RWPE2 (cell line): ENCODE data around the gene KIF21A.

Experiments used
- ATAC-seq: fragments of 200-7000 bp; cut with Tn5 transposase; 3 replicates; pipeline ENCODE4 v1.9.1; 2021; ENCODE audit warnings: low read depth
- DNase-seq: peaks from one replicate; pipeline ENCODE4 v3.0.0-alpha.2; 2020; ENCODE audit warnings: low spot score
- H3K27ac ChIP-seq: fragments of 450-650 bp; 2 replicates; pipeline ENCODE4 v1.5.1; 2017; ENCODE audit warnings: mild to moderate bottlenecking; ENCODE audit not compliant: poor library complexity, severe bottlenecking
- H3K27me3 ChIP-seq: fragments of 250-450 bp; sonication (Bioruptor Pico); 2 replicates; pipeline ENCODE4 v1.5.1; 2021; ENCODE audit warnings: mild to moderate bottlenecking, moderate library complexity; ENCODE audit not compliant: insufficient read depth, poor library complexity, severe bottlenecking
- H3K36me3 ChIP-seq: fragments of 250-450 bp; sonication (Bioruptor Pico); 2 replicates; pipeline ENCODE4 v1.5.1; 2020; ENCODE audit warnings: low read depth, mild to moderate bottlenecking, moderate library complexity
- H3K4me1 ChIP-seq: fragments of 250-450 bp; sonication (Bioruptor Pico); 2 replicates; pipeline ENCODE4 v1.5.1; 2021; ENCODE audit warnings: mild to moderate bottlenecking, moderate library complexity; ENCODE audit not compliant: insufficient read depth, poor library complexity, severe bottlenecking
- H3K4me3 ChIP-seq: fragments of 250-450 bp; sonication (Bioruptor Pico); 2 replicates; pipeline ENCODE4 v1.5.1; 2021; ENCODE audit warnings: mild to moderate bottlenecking, moderate library complexity; ENCODE audit not compliant: severe bottlenecking
- H3K9me3 ChIP-seq: fragments of 250-450 bp; sonication (Bioruptor Pico); 2 replicates; pipeline ENCODE4 v1.5.1; 2021; ENCODE audit warnings: mild to moderate bottlenecking, moderate library complexity; ENCODE audit not compliant: severe bottlenecking
- CTCF ChIP-seq: fragments of 450-650 bp; IDR thresholded peaks from one replicate; pipeline ENCODE4 v1.5.1; 2017; ENCODE audit warnings: mild to moderate bottlenecking, moderate library complexity; ENCODE audit not compliant: poor library complexity, severe bottlenecking

Gene KIF21A

GRCh38 chr12:39442831-39443080 lies 164 bp downstream of the KIF21A start:
- no peak for TF ChIP-seq CTCF
- Histone ChIP-seq H3K9me3 (no peaks in the 10 kb centered on the region), H3K36me3 (no peaks in the 10 kb centered on the region), H3K27me3 (no peaks in the 10 kb centered on the region), H3K27ac (peak overlapping the region; percentile 72), H3K4me3 (peak overlapping the region; percentile 76), H3K4me1 (peaks cover 5% of the 10 kb centered on the region)
- DNase-seq (peak; percentile 55), ATAC-seq (peak; percentile 35)

- H3K4me1 ChIP-seq, result peaks cover 5% of the 10 kb centered on the region
- H3K9me3 ChIP-seq, result no peaks in the 10 kb centered on the region
- H3K4me3 ChIP-seq, result peak overlapping the region; percentile 76
- H3K36me3 ChIP-seq, result no peaks in the 10 kb centered on the region
- ATAC-seq (peak; percentile 24), DNase-seq (peak; percentile 41)
- TF ChIP-seq CTCF, result no peak
- peak overlapping the region; percentile 72 for H3K27ac ChIP-seq
- no peaks in the 10 kb centered on the region for H3K27me3 ChIP-seq
Observed at GRCh38 chr12:39441963-39442830, 723 bp downstream of the KIF21A start.

GRCh38 chr12:39441189-39441962 lies 1.5 kb downstream of the KIF21A start:
- Histone ChIP-seq H3K4me1 (peaks cover 5% of the 10 kb centered on the region), H3K27me3 (no peaks in the 10 kb centered on the region), H3K36me3 (no peaks in the 10 kb centered on the region), H3K9me3 (no peaks in the 10 kb centered on the region), H3K4me3 (peak overlapping the region; percentile 76), H3K27ac (no peak overlapping the region)
- ATAC-seq (no peak), DNase-seq (no peak)
- TF ChIP-seq CTCF, result no peak

GRCh38 chr12:39440781-39441180 lies 2.1 kb downstream of the KIF21A start:
- Histone ChIP-seq H3K27me3 (no peaks in the 10 kb centered on the region), H3K4me1 (peaks cover 5% of the 10 kb centered on the region), H3K27ac (no peak overlapping the region), H3K4me3 (no peak overlapping the region), H3K36me3 (no peaks in the 10 kb centered on the region), H3K9me3 (no peaks in the 10 kb centered on the region)
- ATAC-seq (no peak), DNase-seq (no peak)
- TF ChIP-seq CTCF, result no peak
